Posterior cingulate gyrus (tissue), 11 donors: Measurements from ENCODE around the gene SLC16A5.
A peak's percentile ranks its signal among the peaks of the same experiment; 100 is the strongest.

Experiments used
- DNase-seq, 10 donors: peaks; one replicate each; pipeline versions ENCODE4 v3.0.0 to v3.0.0-alpha.2; 2020 to 2021; ENCODE audit warnings: mixed read lengths in 3 of 10
- intact Hi-C: fragments of 100-400 bp; cut with DNase I; formaldehyde crosslinking; loops from one replicate; pipeline ENCODE4 v1.15.1; 2023

SLC16A5 gene

DNA sequence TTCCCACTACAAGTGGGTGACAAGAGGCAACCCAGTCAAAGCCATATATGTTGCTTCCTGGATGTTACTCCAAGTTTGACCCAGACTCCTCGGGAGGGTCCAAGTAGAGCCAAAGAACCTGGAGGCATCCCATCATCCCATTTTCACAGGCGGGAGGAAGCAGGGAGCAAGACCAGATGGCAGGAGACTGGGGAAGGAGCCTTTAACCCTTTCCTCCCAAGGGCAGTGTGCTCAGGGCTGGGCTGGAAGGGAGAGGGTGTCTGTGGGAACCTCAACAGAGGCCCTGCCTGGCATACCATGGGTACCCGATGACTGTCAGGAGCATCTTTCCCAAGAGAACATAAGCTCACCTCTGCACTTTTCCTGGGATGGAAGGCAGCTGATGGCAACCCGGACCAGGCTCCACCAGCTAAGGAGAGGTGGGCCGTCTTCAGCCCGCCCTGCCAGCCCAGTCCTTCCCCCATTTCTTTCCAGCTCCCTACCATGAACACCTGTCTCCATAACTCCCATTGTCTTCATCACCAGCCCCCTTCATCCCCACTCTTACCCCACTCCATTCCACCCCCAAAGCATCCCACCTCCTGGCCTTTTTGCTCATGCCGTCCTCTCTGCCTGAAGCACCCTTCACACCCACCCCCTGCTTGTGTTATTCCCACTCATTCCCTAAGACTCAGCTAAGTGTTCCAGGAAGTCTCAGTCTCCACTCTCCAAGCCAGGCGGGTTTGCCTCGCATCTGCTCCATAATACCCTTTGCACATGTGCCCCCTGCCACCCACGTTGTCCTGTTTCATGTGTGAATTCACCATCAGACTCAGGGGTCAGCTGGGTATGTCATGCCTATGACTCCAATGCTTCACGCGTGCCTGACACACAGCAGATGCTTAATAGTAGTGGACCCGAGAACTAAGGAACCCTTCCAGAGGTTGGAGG is 5.9 kb upstream of the SLC16A5 start:
- DNase-seq, result no peak
- intact Hi-C loops, result no loop called here

- intact Hi-C loops, result no loop called here
Observed at GRCh38 chr17:75082683-75083082, 5.1 kb upstream of the SLC16A5 start.

DNA sequence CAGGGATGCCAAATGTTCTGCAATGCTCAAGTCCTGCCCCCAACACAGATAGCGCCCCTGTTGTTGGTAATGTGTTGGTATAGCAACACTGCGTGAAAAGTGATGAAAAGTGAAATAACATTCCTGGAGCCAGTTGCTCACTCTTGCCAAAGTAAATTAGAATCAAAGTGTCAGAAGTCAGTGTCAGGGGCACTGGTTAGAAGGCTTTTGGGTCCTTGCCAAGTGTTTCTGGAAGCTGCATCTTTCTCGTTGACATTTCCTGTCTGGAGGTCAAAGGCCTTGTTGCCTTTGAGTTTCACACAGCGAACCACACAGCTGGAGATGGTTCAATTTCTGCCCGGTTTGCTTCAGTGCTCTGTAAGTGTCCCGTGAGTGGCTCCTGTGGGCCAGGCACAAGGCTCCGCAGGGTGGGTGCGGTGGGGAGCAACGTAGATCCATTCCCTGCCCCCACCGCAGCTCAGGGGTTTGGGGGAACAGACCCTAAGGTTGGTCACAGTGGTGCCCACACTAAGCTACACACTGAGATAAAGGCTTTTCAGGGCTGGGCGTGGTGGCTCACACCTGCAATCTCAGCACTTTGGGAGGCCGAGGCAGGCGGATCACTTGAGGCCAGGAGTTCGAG is 3.6 kb upstream of the SLC16A5 start:
- DNase-seq, result no peak

More at GRCh38 chr17:75082683-75083082, 5.1 kb upstream of the SLC16A5 start:
- no peak for DNase-seq

DNA sequence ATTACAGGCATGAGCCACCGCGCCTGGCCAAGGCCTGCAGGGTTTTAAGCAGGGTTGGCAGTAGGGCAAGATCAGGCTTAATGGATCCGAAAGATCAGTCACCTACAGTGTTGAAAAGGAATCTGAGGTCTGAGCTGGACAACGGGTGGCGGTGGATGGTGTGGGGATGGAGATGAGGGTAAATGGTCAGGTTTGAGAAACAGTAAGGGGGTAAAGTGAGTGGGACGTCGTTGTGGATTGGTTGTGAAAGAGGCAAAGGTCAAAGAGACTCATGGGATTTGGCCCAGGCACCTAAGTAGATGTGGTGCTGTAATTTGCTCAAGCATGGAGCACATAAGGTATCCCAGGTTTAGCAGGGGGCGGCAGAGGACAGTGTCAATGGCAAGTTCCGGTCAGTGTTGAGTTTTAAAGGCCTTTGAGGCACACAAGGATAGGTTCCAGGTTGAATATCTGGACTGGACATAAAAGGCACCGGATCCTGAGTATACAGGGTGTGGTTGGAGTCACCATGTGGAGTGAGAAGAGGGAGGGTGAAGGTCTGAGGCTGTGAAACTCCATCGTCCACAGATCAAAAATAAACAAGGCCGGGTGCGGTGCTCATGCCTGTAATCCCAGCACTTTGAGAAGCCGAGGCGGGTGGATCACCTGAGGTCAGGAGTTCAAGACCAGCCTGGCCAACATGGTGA is 1.1 kb upstream of the SLC16A5 start:
- DNase-seq, result no peak
- intact Hi-C loops, result no loop called here

More for the DNA sequence above, 3.6 kb upstream of the SLC16A5 start:
- intact Hi-C loops, result no loop called here

- intact Hi-C loops, result no loop called here
- DNase-seq, result no peak
Observed at GRCh38 chr17:75087182-75087557, 584 bp upstream of the SLC16A5 start.

DNA sequence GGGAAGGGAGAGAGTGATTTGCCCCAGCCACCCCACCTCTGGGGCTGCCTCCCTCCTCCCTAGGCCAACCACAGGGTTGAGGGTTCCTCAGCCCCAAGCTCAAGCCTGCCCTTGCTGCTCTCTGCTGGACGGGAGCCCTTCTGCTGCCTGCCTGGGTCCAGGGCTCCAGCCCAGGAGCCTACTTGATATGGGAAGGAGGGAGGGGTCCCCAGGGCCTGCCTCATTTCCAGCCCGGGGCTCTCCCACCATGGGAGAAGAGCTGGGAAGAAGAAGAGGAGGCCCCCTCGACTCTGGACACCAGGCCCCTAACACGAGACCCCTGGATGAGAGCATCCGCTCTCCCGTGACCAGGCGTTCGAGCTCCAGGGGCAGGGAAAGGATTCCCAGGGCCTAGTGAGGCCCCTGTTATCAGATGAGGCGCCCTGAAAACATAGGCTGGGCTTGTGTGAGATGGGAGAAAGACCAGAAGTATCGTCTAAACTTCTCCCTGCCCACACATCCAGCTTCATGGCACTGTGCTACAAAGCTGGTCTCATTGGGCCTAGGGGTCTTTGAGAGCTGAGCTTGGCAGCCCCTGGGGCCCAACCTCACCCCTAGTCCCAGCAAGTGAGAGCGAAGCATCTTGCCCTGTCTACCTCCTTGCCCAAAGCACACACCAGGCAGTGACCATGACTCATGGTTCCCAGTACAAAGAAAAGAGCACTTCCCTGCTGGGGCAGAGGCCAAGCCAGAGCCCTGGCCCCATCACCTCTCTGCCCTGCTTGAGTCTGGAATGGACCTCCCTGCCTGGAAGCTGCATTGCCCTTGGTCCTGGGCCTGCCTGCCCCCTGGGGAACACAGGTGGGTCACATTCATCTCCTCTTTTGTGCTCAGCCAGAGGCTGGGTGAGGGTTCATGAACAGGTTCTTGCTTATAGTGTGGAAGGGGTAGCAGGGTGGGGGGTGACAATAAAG is 987 bp downstream of the SLC16A5 start:
- DNase-seq, result no peak

DNA sequence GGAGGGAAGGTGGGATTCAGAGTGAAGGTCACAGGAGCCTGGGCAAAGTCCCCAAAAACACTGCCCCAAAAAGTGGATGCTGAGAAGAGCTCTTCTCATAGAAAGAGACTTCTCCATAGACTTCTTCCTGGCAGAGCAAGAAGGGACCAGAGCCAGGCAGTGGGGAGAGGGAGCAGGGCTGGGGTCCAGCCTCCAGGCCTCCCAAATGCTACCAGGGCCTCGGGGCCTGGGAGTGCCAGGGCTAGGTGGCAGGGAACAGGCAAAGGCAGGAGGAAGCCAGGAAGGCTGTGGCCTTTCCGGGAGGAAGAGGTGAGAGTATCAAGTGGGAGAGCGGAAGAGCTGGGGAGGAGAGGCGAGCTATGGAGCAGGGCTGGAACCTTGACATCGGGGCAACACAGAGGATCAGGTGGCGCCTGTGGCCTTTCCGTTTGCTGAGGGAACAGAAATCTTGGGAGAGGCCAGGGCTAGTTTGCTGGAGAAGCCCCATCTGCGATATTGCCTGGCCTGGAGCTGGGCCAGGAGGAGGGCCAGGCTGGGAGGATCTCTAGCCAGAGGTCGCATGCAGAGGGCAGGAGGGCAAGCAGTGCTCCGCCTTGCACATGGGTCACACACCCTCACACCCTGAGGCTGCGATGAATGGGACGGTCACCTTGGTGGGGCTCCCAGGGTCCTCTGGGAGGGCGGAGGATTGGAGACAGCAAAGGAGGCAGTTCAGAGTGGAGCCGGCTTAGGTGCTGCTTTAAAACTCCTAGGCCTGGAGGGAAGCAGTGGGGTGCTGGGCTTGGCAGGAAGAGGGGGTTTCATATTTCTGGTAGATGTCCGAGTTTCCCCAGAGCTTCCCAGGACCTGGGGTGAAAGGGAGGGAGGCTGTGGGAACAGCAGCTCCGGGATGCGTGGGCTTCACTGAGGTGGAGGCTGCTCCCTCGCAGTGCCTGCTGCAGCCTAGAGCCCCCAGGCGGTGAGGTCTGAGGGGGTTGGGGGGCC is 3.4 kb downstream of the SLC16A5 start:
- intact Hi-C loops, result no loop called here
- DNase-seq, result no peak

More for the DNA sequence above, 987 bp downstream of the SLC16A5 start:
- intact Hi-C loops, result no loop called here

DNA sequence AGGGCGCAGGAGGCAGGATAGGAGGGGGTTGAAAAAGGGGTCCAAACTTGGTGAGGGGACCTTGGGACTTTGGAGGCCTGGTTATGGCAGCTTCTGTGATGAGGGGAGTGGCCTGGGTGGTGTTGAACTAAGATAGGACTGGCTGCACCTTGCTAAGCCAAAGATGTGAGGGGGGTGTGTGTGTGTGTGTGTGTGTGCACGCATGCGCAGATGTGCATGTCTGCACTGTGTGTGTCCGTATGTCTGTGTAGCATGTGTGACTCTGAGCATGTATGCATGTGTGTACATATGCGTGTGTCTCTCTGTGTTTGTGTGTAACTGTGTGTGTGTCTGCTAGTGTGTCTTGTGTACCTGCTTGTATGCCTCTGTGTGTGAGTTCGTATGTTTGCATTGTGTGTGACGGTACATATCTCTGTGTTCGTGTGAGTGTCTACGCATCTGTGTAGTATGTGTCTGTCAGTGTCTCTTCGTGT is 4.1 kb downstream of the SLC16A5 start:
- DNase-seq, result no peak
- intact Hi-C loops, result no loop called here

DNA sequence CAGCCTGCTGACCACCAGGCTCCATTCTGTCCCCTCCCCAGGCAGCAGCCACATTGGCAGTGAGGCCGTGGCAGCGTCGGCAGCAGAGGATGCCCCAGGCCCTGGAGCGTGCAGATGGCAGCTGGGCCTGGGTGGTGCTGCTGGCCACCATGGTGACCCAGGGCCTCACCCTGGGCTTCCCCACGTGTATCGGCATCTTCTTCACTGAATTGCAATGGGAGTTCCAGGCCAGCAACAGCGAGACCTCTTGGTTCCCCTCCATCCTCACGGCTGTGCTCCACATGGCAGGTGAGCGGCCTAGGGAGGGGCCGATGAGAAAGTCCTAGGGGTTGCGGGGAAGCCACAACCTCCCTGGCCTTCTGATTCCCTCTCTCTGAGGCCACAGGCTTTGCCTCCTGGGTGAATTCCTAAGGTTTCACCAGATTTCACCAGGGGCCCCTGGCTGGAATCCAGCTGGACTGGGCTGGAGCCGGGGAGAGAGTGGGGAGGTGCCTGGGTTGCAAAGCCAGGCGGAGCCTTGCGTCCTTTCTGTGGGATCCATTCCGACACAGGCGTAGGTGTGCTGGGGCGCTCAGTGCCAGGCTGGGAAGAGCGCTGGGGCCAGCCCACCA is 5.9 kb downstream of the SLC16A5 start:
- DNase-seq, result peak in 1 of 10 donors; percentile 51
- intact Hi-C loops, result no loop called here

DNA sequence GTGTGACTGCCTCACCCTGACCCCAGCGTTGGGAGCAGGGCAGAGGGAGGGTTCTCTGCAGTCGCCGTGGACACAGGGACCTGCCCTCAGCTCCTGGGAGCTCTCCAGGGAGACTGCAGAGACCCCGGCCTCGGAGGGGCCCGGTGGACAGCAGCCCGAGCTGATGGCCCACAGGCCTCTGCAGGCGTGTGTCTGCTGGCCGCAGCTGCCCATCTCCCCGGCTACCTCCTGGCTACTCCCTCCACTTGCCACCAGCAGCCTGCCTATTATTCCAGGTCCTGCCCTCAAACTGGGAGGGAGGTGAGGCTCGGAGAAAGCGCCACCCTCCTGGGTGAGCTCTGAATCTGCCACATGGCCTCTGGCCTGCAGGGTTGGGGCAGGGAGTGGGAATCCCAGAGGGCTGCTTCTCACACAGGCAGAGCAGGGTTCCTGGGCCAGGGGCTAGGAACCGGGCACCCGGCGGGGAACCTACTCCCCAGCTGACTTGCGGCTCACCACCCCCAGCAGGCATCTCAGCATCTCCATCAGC is 7.2 kb downstream of the SLC16A5 start:
- intact Hi-C loops, result no loop called here
- DNase-seq, result peak in 1 of 10 donors; percentile 76

GRCh38 chr17:75096082-75096625 is 8.4 kb downstream of the SLC16A5 start:
- DNase-seq, result peak in 1 of 10 donors; percentile 64
- intact Hi-C loops, result no loop called here

DNA sequence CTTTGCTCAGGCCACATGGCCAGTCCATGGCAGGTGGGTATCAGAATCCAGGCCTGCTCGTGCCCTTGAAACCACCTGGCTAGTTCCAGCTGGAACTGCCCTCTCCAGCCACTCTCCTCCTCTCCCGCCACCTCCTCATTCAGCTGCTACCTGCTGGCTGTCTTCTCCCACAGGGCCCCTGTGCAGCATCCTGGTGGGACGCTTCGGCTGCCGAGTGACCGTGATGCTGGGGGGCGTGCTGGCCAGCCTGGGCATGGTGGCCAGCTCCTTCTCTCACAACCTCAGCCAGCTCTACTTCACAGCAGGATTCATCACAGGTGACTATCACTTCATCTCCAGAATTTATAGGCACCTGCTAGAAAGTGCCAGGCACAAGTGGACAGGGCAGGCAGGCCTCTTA is 10.1 kb downstream of the SLC16A5 start:
- intact Hi-C loops, result no loop called here

GRCh38 chr17:75098861-75099260 is 11.1 kb downstream of the SLC16A5 start:
- DNase-seq, result peak in 1 of 10 donors; percentile 31
- intact Hi-C loops, result no loop called here

More for the DNA sequence above, 10.1 kb downstream of the SLC16A5 start:
- peak in 1 of 10 donors; percentile 62 for DNase-seq

GRCh38 chr17:75099881-75100595 is 12.3 kb downstream of the SLC16A5 start:
- DNase-seq, result peak in 1 of 10 donors; percentile 58
- intact Hi-C loops, result no loop called here

GRCh38 chr17:75102385-75102821 is 14.6 kb downstream of the SLC16A5 start:
- DNase-seq, result peak in 1 of 10 donors; percentile 51
- intact Hi-C loops, result no loop called here

GRCh38 chr17:75103601-75104554 is 16.1 kb downstream of the SLC16A5 start:
- intact Hi-C loops, result no loop called here

More at GRCh38 chr17:75103601-75104554, 16.1 kb downstream of the SLC16A5 start:
- DNase-seq, result peak in 1 of 10 donors; percentile 66
